Activated CD4-positive, alpha-beta T cell treated with anti-CD3 and anti-CD28 coated beads, Interleukin-2, amount 50 U/mL, for 4 hours (primary cell): ENCODE measurements around the gene TNFSF13.

ENCODE experiments used
- DNase-seq, 2 experiments: peaks; one replicate each; pipeline ENCODE4 v3.0.0-alpha.2; 2020

Gene TNFSF13

GRCh38 chr17:7576432-7576937 lies 17.9 kb downstream of the TNFSF13 start:
- no peak for DNase-seq

GRCh38 chr17:7577327-7578199 lies 19.0 kb downstream of the TNFSF13 start:
- DNase-seq, result no peak

GRCh38 chr17:7579001-7579833 lies 20.7 kb downstream of the TNFSF13 start, which contains the start of gene CD68:
CD68 (plus strand) TSS chr17:7579638; CDS start chr17:7579678, 40 bp downstream.
- DNase-seq, result peak; percentile 61 to 67

GRCh38 chr17:7579834-7580603 lies 21.5 kb downstream of the TNFSF13 start:
- DNase-seq, result peak in 1 of 2 experiments; percentile 30

GRCh38 chr17:7580604-7581575 lies 22.3 kb downstream of the TNFSF13 start:
- no peak for DNase-seq

- no peak for DNase-seq
These were observed 24.1 kb downstream of the TNFSF13 start for GRCh38 chr17:7582396-7583252.

GRCh38 chr17:7583253-7584109 lies 24.9 kb downstream of the TNFSF13 start, which contains the start of gene MPDU1:
MPDU1 (plus strand) TSS chr17:7583852; CDS start chr17:7583863, 11 bp downstream.
- DNase-seq, result peak; percentile 90 to 92

GRCh38 chr17:7586673-7587419 lies 28.3 kb downstream of the TNFSF13 start:
- no peak for DNase-seq

GRCh38 chr17:7587420-7588151 lies 29.0 kb downstream of the TNFSF13 start:
- DNase-seq, result no peak

GRCh38 chr17:7588553-7589203 lies 30.1 kb downstream of the TNFSF13 start:
- no peak for DNase-seq

- peak; percentile 55 to 56 for DNase-seq
These were observed 30.8 kb downstream of the TNFSF13 start for GRCh38 chr17:7589204-7589868.

- no peak for DNase-seq
These were observed 31.5 kb downstream of the TNFSF13 start, which contains the start of gene SOX15 for GRCh38 chr17:7589891-7590691. SOX15 (minus strand) TSS chr17:7590094; CDS start chr17:7589676, 418 bp downstream.

GRCh38 chr17:7590743-7591142 lies 32.2 kb downstream of the TNFSF13 start:
- DNase-seq, result no peak

GRCh38 chr17:7591596-7591995 lies 33.0 kb downstream of the TNFSF13 start:
- DNase-seq, result no peak

GRCh38 chr17:7592422-7593021 lies 34.0 kb downstream of the TNFSF13 start:
- no peak for DNase-seq
